H1 (cell line): ENCODE results near the gene CELF4. TPM values are rescaled to one million over a fixed set of nuclear protein-coding genes. Genes with fewer than 3 reads are reported as not detected.

ENCODE experiments used
- CTCF ChIA-PET: fragments of 300-600 bp; sonication (Branson Sonifier 250); formaldehyde crosslinking; loops from one replicate; lab custom pipeline; 2021; ENCODE audit not compliant: partially characterized antibody; lab: Charles Lee
- POLR2A ChIA-PET: fragments of 300-600 bp; sonication (Branson Sonifier 250); formaldehyde crosslinking; loops from one replicate; lab custom pipeline; 2021; ENCODE audit warnings: inconsistent platforms; ENCODE audit not compliant: partially characterized antibody; lab: Charles Lee
- DNase-seq, 2 experiments: peaks; one replicate each; pipeline versions ENCODE4 v3.0.0 to v3.0.0-alpha.2; 2010 to 2022; ENCODE audit warnings: low spot score in 2 of 2, low read depth in 1 of 2, mixed read lengths in 1 of 2
- FAIRE-seq: peaks from 2 replicates; lab custom pipeline; 2011; peaks lifted over from hg19 to GRCh38; lab: Jason Lieb, UNC
- H2AFZ ChIP-seq: 2 replicates; pipeline ENCODE4 v1.8.1; 2012; ENCODE audit warnings: low read length, inconsistent platforms
- H2AK5ac ChIP-seq: 2 replicates; pipeline ENCODE4 v1.6.1; 2013; ENCODE audit warnings: low read depth, low read length
- H2BK120ac ChIP-seq: replicated peaks from 2 replicates; pipeline ENCODE3; 2013; ENCODE audit warnings: low read depth, low read length, inconsistent platforms
- H2BK12ac ChIP-seq: 2 replicates; pipeline ENCODE4 v1.6.1; 2013; ENCODE audit warnings: low read depth, low read length
- H2BK15ac ChIP-seq: 2 replicates; pipeline ENCODE4 v1.6.1; 2013; ENCODE audit warnings: low read length
- H2BK20ac ChIP-seq: 2 replicates; pipeline ENCODE4 v1.6.1; 2013; ENCODE audit warnings: low read length
- H2BK5ac ChIP-seq: 2 replicates; pipeline ENCODE4 v1.6.1; 2013; ENCODE audit warnings: low read depth, low read length
- H3K14ac ChIP-seq: 2 replicates; pipeline ENCODE4 v1.6.1; 2013; ENCODE audit warnings: inconsistent platforms; ENCODE audit not compliant: insufficient read length
- H3K18ac ChIP-seq: 2 replicates; pipeline ENCODE4 v1.6.1; 2013; ENCODE audit warnings: low read length; ENCODE audit errors: extremely low read depth
- H3K23ac ChIP-seq: 2 replicates; pipeline ENCODE4 v1.6.1; 2013; ENCODE audit warnings: inconsistent platforms; ENCODE audit not compliant: insufficient read length
- H3K23me2 ChIP-seq: 2 replicates; pipeline ENCODE4 v1.6.1; 2013; ENCODE audit warnings: low read depth, low read length
- H3K27ac ChIP-seq: 2 replicates; pipeline ENCODE4 v1.6.1; 2011; ENCODE audit warnings: low read depth, low read length, inconsistent platforms
- H3K27me3 ChIP-seq, 4 experiments: replicated peaks in 1 of 4; 1 replicate in 1 of 4; 2 replicates in 3 of 4; pipeline versions ENCODE4 v1.6.1 to v1.8.1; 2011 to 2013; ENCODE audit warnings: low read length in 3 of 4, mild to moderate bottlenecking in 3 of 4, inconsistent platforms in 2 of 4, mixed read lengths in 2 of 4, moderate library complexity in 1 of 4; ENCODE audit not compliant: control insufficient read depth in 3 of 4, insufficient read depth in 3 of 4; ENCODE audit errors: extremely low read depth in 1 of 4
- H3K36me3 ChIP-seq, 4 experiments: 2 replicates each; pipeline versions ENCODE4 v1.6.1 to v1.8.1; 2011 to 2013; ENCODE audit warnings: mild to moderate bottlenecking in 4 of 4, low read length in 3 of 4, moderate library complexity in 2 of 4, control low read depth in 1 of 4, inconsistent platforms in 1 of 4; ENCODE audit not compliant: insufficient read depth in 4 of 4, control insufficient read depth in 2 of 4
- H3K4ac ChIP-seq: replicated peaks from 2 replicates; pipeline ENCODE3; 2013; ENCODE audit warnings: low read length, low read depth, mixed read lengths, inconsistent platforms; ENCODE audit not compliant: insufficient read length
- H3K4me1 ChIP-seq, 4 experiments: replicated peaks in 1 of 4; 1 replicate in 1 of 4; 2 replicates in 3 of 4; pipeline versions ENCODE4 v1.6.1 to v1.8.1; 2011 to 2013; ENCODE audit warnings: low read length in 3 of 4, inconsistent platforms in 2 of 4, mixed read lengths in 1 of 4; ENCODE audit not compliant: insufficient read depth in 4 of 4, control insufficient read depth in 3 of 4
- H3K4me2 ChIP-seq, 2 experiments: 2 replicates each; pipeline versions ENCODE4 v1.6.1 to v1.8.1; 2011 to 2013; ENCODE audit warnings: low read depth in 2 of 2, low read length in 2 of 2, control low read depth in 1 of 2, inconsistent platforms in 1 of 2, mild to moderate bottlenecking in 1 of 2; ENCODE audit not compliant: insufficient read depth in 1 of 2
- H3K4me3 ChIP-seq, 4 experiments: fragments of 200-600, 300-600 bp in 1 of 4; sonication (generic), shearing (Covaris generic), sonication (Bioruptor Twin) in 1 of 4; 2 replicates each; pipeline versions ENCODE4 v1.5.1 to v1.8.1; 2011 to 2016; ENCODE audit warnings: low read length in 4 of 4, low read depth in 3 of 4, control low read depth in 2 of 4, inconsistent platforms in 2 of 4, mild to moderate bottlenecking in 2 of 4, mixed read lengths in 1 of 4, moderate library complexity in 1 of 4; ENCODE audit not compliant: insufficient read depth in 2 of 4; ENCODE audit errors: extremely low read depth in 1 of 4
- H3K56ac ChIP-seq: replicated peaks from 2 replicates; pipeline ENCODE3; 2013; ENCODE audit warnings: low read depth, mild to moderate bottlenecking, mixed read lengths, low read length, inconsistent platforms; ENCODE audit not compliant: insufficient read length
- H3K79me1 ChIP-seq: 2 replicates; pipeline ENCODE4 v1.6.1; 2013; ENCODE audit warnings: low read depth, low read length, control low read depth
- H3K79me2 ChIP-seq, 2 experiments: 2 replicates each; pipeline versions ENCODE4 v1.6.1 to v1.8.1; 2012 to 2013; ENCODE audit warnings: low read length in 2 of 2, mild to moderate bottlenecking in 2 of 2, inconsistent platforms in 1 of 2; ENCODE audit not compliant: insufficient read depth in 2 of 2, control insufficient read depth in 1 of 2
- H3K9ac ChIP-seq, 4 experiments: replicated peaks in 1 of 4; 1 replicate in 1 of 4; 2 replicates in 3 of 4; pipeline versions ENCODE4 v1.6.1 to v1.8.1; 2011 to 2013; ENCODE audit warnings: low read depth in 3 of 4, low read length in 3 of 4, control low read depth in 2 of 4, mild to moderate bottlenecking in 2 of 4, moderate library complexity in 2 of 4, inconsistent platforms in 1 of 4; ENCODE audit errors: extremely low read depth in 1 of 4
- H3K9me3 ChIP-seq, 2 experiments: 2 replicates each; pipeline versions ENCODE4 v1.6.1 to v1.8.1; 2012 to 2013; ENCODE audit warnings: mild to moderate bottlenecking in 2 of 2, moderate library complexity in 2 of 2, control low read depth in 1 of 2, inconsistent platforms in 1 of 2, low read depth in 1 of 2, low read length in 1 of 2, mixed read lengths in 1 of 2; ENCODE audit not compliant: insufficient read depth in 2 of 2
- H4K20me1 ChIP-seq, 2 experiments: replicated peaks in 1 of 2; 2 replicates each; pipeline versions ENCODE3 to v1.8.1; 2011 to 2013; ENCODE audit warnings: inconsistent platforms in 2 of 2, low read length in 2 of 2, mild to moderate bottlenecking in 1 of 2; ENCODE audit not compliant: insufficient read depth in 2 of 2, control insufficient read depth in 1 of 2
- H4K5ac ChIP-seq: 2 replicates; pipeline ENCODE4 v1.6.1; 2013; ENCODE audit warnings: low read length, low read depth, mixed read lengths, inconsistent platforms; ENCODE audit not compliant: insufficient read length
- H4K8ac ChIP-seq: 2 replicates; pipeline ENCODE4 v1.8.0; 2013; ENCODE audit warnings: mild to moderate bottlenecking, moderate library complexity, low read length, inconsistent platforms; ENCODE audit not compliant: insufficient read depth; ENCODE audit errors: extremely low read depth
- H4K91ac ChIP-seq: replicated peaks from 2 replicates; pipeline ENCODE3; 2013; ENCODE audit warnings: low read length, mixed read lengths, inconsistent platforms; ENCODE audit not compliant: insufficient read length
- BACH1 ChIP-seq: IDR thresholded peaks from 2 replicates; pipeline ENCODE4 v1.6.1; 2012; ENCODE audit warnings: low read length, improper control_type of control experiment
- JUND ChIP-seq: IDR thresholded peaks from 2 replicates; pipeline ENCODE4 v1.6.1; 2011; ENCODE audit warnings: mild to moderate bottlenecking, improper control_type of control experiment, low read length
- RFX5 ChIP-seq: IDR thresholded peaks from 2 replicates; pipeline ENCODE4 v1.6.1; 2011; ENCODE audit warnings: low read depth, low read length, improper control_type of control experiment, borderline replicate concordance
- SIRT6 ChIP-seq: IDR thresholded peaks from one replicate; pipeline ENCODE4 v1.7.1; 2012; ENCODE audit warnings: low read length, inconsistent platforms
- ZNF274 ChIP-seq: IDR thresholded peaks from 2 replicates; pipeline ENCODE4 v1.7.0; 2012; ENCODE audit warnings: low read length, borderline replicate concordance; ENCODE audit errors: extremely low read depth
- WGBS, 2 experiments: shearing (Covaris generic) in 1 of 2; methylation state at CpG; one replicate each; pipeline versions ENCODE4 v1.1.6 to v1.1.7; 2013 to 2015; ENCODE audit warnings: low lambda C conversion rate in 2 of 2, mixed read lengths in 2 of 2, inconsistent platforms in 1 of 2, low coverage in 1 of 2, missing lambda C conversion rate in 1 of 2; ENCODE audit not compliant: insufficient replicate concordance in 2 of 2, insufficient coverage in 1 of 2, insufficient read length in 1 of 2; ENCODE audit errors: extremely low coverage in 1 of 2, missing lambda C conversion rate in 1 of 2; 5-methylcytosine and 5-hydroxymethylcytosine counted together
- polyA plus RNA-seq, 7 experiments: library from polyadenylated mRNA; depleted of rRNA in 3 of 7; stranded (reverse) in 5 of 7; unstranded in 2 of 7; fragments of >200 nt in 5 of 7; fragments of 200-250 nt in 2 of 7; gene quantifications; 1 replicate in 5 of 7; 2 replicates in 1 of 7; 4 replicates in 1 of 7; pipeline versions ENCODE4 v1.2.1 to v1.2.3, GENCODE V29; 2011 to 2013; ENCODE audit warnings: missing spikeins in 2 of 7, mixed read lengths in 2 of 7
- total RNA-seq: library from RNA; stranded (reverse); fragmentation: NEBNext Ultra II Directional; extraction: Animal tissue kit (Norgen Biotek cat#: 25700); gene quantifications from 2 replicates; pipeline ENCODE4 v1.2.1, GENCODE V29; 2021

CELF4 gene
- total and polyA plus RNA-seq, 2 of the 8 experiments (the other 6 are each of a cell fraction or from before 2014, with no cell fraction given) = 1.6 to 3.4 TPM

DNA sequence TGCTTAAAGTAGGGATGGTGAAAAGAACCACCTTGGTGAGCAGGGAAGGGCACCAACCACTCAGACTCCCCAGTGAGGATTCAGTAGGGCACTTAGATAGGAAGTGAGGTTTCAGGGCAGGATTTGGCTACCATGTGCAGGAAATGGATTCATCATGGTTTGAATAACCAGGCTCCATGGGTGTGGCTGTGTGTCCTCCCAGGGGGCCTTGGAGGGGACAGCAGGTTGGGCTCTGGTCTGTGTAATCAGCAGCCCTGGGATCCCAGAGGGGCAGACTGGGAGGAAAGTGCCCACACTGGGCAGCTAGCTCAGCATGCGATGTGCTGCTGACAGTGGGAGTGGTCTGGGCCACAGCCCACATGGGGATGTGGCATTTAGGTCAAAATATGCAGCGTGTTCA lies 224.6 kb downstream of the CELF4 start:
- Histone ChIP-seq H3K4me3 (no peak overlapping the region), H3K4me1 (peaks cover 0 to 4% (median 2%) of the 10 kb centered on the region in 4 experiments; a peak in 4 of 7 replicates), H3K9me3 (no peaks in the 10 kb centered on the region), H4K8ac (no peak overlapping the region; the same call in 1 of the 2 replicates), H3K23me2 (no peaks in the 10 kb centered on the region), H2BK120ac (no peak overlapping the region), H3K4ac (no peak overlapping the region), H4K5ac (no peak overlapping the region), H3K18ac (no peak overlapping the region), H3K79me1 (no peaks in the 10 kb centered on the region), H2AFZ (no peak overlapping the region), H3K56ac (no peak overlapping the region), H4K20me1 (no peaks in the 10 kb centered on the region), H2AK5ac (no peak overlapping the region), H3K14ac (no peak overlapping the region), H4K91ac (no peak overlapping the region), H3K27me3 (peaks cover 0 to 8% (median 0%) of the 10 kb centered on the region in 4 experiments; a peak in 1 of 7 replicates), H3K36me3 (no peaks in the 10 kb centered on the region), H3K27ac (no peak overlapping the region), H3K79me2 (no peaks in the 10 kb centered on the region), H3K4me2 (no peak overlapping the region), H2BK15ac (no peak overlapping the region), H3K9ac (no peak overlapping the region), H2BK12ac (no peak overlapping the region), H2BK5ac (no peak overlapping the region), H2BK20ac (no peak overlapping the region), H3K23ac (no peak overlapping the region)
- FAIRE-seq = no peak
- POLR2A ChIA-PET = interaction anchor here (0.8 kb wide), 1 partner anchor 198 kb away, joined by 3 read pairs; no protein-coding TSS in a partner anchor
- WGBS, 2 experiments = 88% methylated on average over 2 of the region's 2 CpGs; no CpG with 5 or more reads in 1 of the 2 experiments
- TF ChIP-seq JUND (no peak), RFX5 (no peak), ZNF274 (no peak), BACH1 (no peak), SIRT6 (no peak)
- CTCF ChIA-PET = interaction anchor here (0.7 to 8.7 kb wide), 10 partner anchors 11 to 121 kb away, joined by 3 to 88 read pairs (median 4); no protein-coding TSS in a partner anchor
- no peak for DNase-seq
